NCI-H2029 (cell line): Measurements from ENCODE around the gene BHLHE23.

Source experiments
- DNase-seq: peaks from one replicate; lab custom pipeline; 2025; lab: John Stamatoyannopoulos, UW

The BHLHE23 gene

GRCh38 chr20:63025534-63026331 lies 19.0 kb upstream of the BHLHE23 start:
- no peak for DNase-seq

GRCh38 chr20:63024573-63025392 lies 18.0 kb upstream of the BHLHE23 start:
- no peak for DNase-seq

GRCh38 chr20:63023936-63024571 lies 17.3 kb upstream of the BHLHE23 start:
- DNase-seq = no peak

GRCh38 chr20:63023071-63023935 lies 16.5 kb upstream of the BHLHE23 start:
- DNase-seq = no peak

- DNase-seq = no peak
These were observed 15.7 kb upstream of the BHLHE23 start for GRCh38 chr20:63022501-63022900.

GRCh38 chr20:63021356-63022321 lies 14.9 kb upstream of the BHLHE23 start:
- no peak for DNase-seq

GRCh38 chr20:63020681-63021080 lies 13.9 kb upstream of the BHLHE23 start:
- DNase-seq = no peak

- no peak for DNase-seq
These were observed 11.2 kb upstream of the BHLHE23 start for GRCh38 chr20:63017826-63018411.

GRCh38 chr20:63017076-63017825 lies 10.5 kb upstream of the BHLHE23 start:
- no peak for DNase-seq

- no peak for DNase-seq
These were observed 9.8 kb upstream of the BHLHE23 start for GRCh38 chr20:63016514-63017075.

- no peak for DNase-seq
These were observed 9.0 kb upstream of the BHLHE23 start for GRCh38 chr20:63015662-63016361.

GRCh38 chr20:63015147-63015661 lies 8.4 kb upstream of the BHLHE23 start:
- no peak for DNase-seq

- no peak for DNase-seq
These were observed 7.9 kb upstream of the BHLHE23 start for GRCh38 chr20:63014710-63015109.

- DNase-seq = no peak
These were observed 7.5 kb upstream of the BHLHE23 start for GRCh38 chr20:63014287-63014686.

GRCh38 chr20:63013207-63013606 lies 6.4 kb upstream of the BHLHE23 start:
- no peak for DNase-seq

GRCh38 chr20:63011798-63012197 lies 5.0 kb upstream of the BHLHE23 start:
- DNase-seq = peak; percentile 53

- DNase-seq = peak; percentile 78
These were observed 3.4 kb upstream of the BHLHE23 start for GRCh38 chr20:63009988-63010769.
